Prostate gland (tissue), 2 donors: ENCODE data around the gene NCR3LG1. TPM values are rescaled to one million over a fixed set of nuclear protein-coding genes. Genes with fewer than 3 reads are reported as not detected.

Experiments
- DNase-seq: peaks from one replicate; pipeline ENCODE4 v3.0.0-alpha.2; 2019; ENCODE audit warnings: low spot score
- H3K27ac ChIP-seq, 2 donors: fragments of 200-600 bp; sonication (generic); 2 replicates each; pipeline ENCODE4 v1.5.1; 2017 to 2019
- H3K27me3 ChIP-seq: fragments of 200-600 bp; sonication (generic); replicated peaks from 2 replicates; pipeline ENCODE4 v1.5.1; 2019; ENCODE audit not compliant: insufficient read depth
- H3K36me3 ChIP-seq, 2 donors: fragments of 200-600 bp; sonication (generic); 1 replicate in 1 of 2; 2 replicates in 1 of 2; pipeline versions ENCODE4 v1.5.1 to v1.8.1; 2017 to 2019
- H3K4me1 ChIP-seq: fragments of 200-600 bp; sonication (generic); replicated peaks from 2 replicates; pipeline ENCODE4 v1.5.1; 2019
- H3K4me3 ChIP-seq, 2 donors: fragments of 200-600 bp; sonication (generic); 2 replicates each; pipeline ENCODE4 v1.5.1; 2017 to 2019
- H3K9me3 ChIP-seq: fragments of 200-600 bp; sonication (generic); 2 replicates; pipeline ENCODE4 v1.5.1; 2017
- POLR2A ChIP-seq: fragments of 450-650 bp; IDR thresholded peaks from one replicate; pipeline ENCODE4 v1.6.1; 2016; ENCODE audit warnings: antibody characterized with exemption, mild to moderate bottlenecking
- POLR2AphosphoS5 ChIP-seq: sonication (generic); formaldehyde crosslinking; IDR thresholded peaks from one replicate; pipeline ENCODE4 v1.6.1; 2017; ENCODE audit warnings: antibody characterized with exemption
- WGBS: methylation state at CpG from one replicate; pipeline ENCODE4 v1.1.5; 2018; 5-methylcytosine and 5-hydroxymethylcytosine counted together
- intact Hi-C: fragments of 100-400 bp; cut with DNase I; formaldehyde crosslinking; loops from one replicate; pipeline ENCODE4 v1.14.2; 2022
- total RNA-seq, 2 donors: library from RNA; depleted of rRNA; stranded (reverse); fragments of >200 nt; gene quantifications; one replicate each; pipeline ENCODE4 v1.1.0, GENCODE V29; 2016
- TF ChIP-seq, protein P1 (sequence below), 4 experiments: fragments of 200-600 bp in 2 of 4; fragments of 450-650 bp in 2 of 4; sonication (generic) in 2 of 4; IDR thresholded peaks; 1 replicate in 3 of 4; 2 replicates in 1 of 4; pipeline ENCODE4 v1.5.1; 2016 to 2019; ENCODE audit warnings: antibody characterized with exemption in 4 of 4, mild to moderate bottlenecking in 2 of 4, moderate library complexity in 2 of 4

Gene NCR3LG1
- total RNA-seq, 2 donors from 2014 or later = 0.41 to 5.9 TPM

DNA sequence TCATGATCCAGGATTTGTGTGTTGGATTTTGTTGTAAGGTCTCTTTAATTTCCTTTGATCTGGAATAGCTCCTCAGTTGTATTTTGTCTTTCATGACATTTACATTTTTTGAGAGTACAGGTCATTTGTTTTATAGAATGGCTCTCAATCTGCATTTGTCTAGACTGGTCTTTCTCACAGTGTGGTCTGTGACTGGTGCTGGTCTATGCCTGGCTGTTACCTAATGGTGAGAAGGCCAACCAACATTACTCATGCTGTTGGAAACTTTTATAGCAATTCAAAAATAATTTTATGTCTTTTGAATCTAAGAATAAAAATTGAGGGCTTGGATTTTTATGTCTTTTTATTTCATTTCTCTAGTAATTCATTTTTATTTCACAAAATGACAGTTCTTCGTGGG, 3.9 kb upstream of the NCR3LG1 start:
- TF ChIP-seq, protein P1, sequence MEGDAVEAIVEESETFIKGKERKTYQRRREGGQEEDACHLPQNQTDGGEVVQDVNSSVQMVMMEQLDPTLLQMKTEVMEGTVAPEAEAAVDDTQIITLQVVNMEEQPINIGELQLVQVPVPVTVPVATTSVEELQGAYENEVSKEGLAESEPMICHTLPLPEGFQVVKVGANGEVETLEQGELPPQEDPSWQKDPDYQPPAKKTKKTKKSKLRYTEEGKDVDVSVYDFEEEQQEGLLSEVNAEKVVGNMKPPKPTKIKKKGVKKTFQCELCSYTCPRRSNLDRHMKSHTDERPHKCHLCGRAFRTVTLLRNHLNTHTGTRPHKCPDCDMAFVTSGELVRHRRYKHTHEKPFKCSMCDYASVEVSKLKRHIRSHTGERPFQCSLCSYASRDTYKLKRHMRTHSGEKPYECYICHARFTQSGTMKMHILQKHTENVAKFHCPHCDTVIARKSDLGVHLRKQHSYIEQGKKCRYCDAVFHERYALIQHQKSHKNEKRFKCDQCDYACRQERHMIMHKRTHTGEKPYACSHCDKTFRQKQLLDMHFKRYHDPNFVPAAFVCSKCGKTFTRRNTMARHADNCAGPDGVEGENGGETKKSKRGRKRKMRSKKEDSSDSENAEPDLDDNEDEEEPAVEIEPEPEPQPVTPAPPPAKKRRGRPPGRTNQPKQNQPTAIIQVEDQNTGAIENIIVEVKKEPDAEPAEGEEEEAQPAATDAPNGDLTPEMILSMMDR (IDR thresholded peaks at IDR 0.05) = no peak
- TF ChIP-seq POLR2AphosphoS5 = no peak
- no peak for TF ChIP-seq POLR2A
- no peak overlapping the region for H3K27ac ChIP-seq
- intact Hi-C loops = no loop called here
- H3K27me3 ChIP-seq = no peaks in the 10 kb centered on the region
- DNase-seq = no peak
- H3K9me3 ChIP-seq = no peaks in the 10 kb centered on the region
- 83% methylated on average over 1 of the region's 1 CpG for WGBS
- H3K4me1 ChIP-seq = no peaks in the 10 kb centered on the region
- H3K36me3 ChIP-seq = no peaks in the 10 kb centered on the region
- H3K4me3 ChIP-seq = no peak overlapping the region

DNA sequence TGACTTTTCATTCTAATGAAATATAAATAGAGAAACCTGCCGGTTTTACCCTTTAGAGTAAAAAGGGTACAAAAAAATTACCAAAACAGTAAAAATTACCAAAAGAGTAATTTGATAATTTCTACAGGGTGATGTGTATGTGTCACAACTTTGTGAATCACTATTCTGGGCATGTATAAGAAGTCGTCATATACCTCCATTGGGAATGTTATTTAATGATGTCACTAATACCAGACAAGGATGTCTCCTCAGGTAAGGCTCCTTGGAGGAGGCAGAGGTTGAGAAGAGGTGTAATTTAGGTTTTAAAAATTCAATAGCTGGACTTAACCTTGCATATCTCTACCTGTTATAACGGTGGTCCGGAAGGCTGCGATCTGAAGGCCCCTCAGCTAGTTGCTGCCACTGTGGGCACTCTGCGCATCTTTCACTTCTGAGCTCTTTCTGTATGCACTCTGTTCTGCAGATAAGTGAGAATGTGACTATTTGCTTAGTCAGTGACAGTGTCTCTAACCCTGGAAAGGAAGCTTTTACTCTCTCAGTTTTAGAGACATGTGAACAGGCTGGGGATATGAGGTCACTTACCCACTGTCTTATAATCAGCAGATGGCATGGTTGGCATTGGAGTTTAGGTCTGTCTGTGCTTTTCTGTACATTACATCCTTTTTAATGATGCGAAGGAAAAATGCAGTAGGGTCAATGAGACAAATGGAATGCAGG, 987 bp upstream of the NCR3LG1 start:
- no peaks in the 10 kb centered on the region for H3K27me3 ChIP-seq
- H3K27ac ChIP-seq = no peak overlapping the region
- H3K4me1 ChIP-seq = no peaks in the 10 kb centered on the region
- TF ChIP-seq, protein P1 (IDR thresholded peaks at IDR 0.05) = no peak
- TF ChIP-seq POLR2AphosphoS5 = no peak
- TF ChIP-seq POLR2A = no peak
- WGBS = 97% methylated on average over 7 of the region's 7 CpGs
- no peaks in the 10 kb centered on the region for H3K9me3 ChIP-seq
- no peaks in the 10 kb centered on the region for H3K36me3 ChIP-seq
- no peak for DNase-seq
- intact Hi-C loops = loop anchor here (10.0 kb wide), 1 partner anchor 136 kb away; no protein-coding TSS in a partner anchor
- no peak overlapping the region for H3K4me3 ChIP-seq

DNA sequence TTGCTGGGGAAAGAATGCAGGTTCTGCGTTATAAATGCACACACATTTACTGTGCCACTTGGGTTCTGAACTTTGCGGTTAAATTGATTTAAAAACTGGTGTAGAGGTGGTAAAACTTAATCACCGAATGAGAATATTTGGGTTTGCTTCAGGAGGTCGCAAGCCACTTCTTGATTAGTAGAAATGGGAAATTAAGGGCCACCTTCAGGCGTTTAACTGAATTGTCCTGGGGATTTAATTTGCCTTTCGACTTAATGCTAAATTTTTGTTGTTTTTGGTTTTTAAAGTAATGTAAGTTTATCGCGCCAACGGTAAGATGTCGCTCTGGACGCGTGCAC, 459 bp upstream of the NCR3LG1 start:
- H3K27ac ChIP-seq = peak overlapping the region in 1 of 2 donors; percentile 22
- intact Hi-C loops = loop anchor here (10.0 kb wide), 1 partner anchor 136 kb away; no protein-coding TSS in a partner anchor

DNA sequence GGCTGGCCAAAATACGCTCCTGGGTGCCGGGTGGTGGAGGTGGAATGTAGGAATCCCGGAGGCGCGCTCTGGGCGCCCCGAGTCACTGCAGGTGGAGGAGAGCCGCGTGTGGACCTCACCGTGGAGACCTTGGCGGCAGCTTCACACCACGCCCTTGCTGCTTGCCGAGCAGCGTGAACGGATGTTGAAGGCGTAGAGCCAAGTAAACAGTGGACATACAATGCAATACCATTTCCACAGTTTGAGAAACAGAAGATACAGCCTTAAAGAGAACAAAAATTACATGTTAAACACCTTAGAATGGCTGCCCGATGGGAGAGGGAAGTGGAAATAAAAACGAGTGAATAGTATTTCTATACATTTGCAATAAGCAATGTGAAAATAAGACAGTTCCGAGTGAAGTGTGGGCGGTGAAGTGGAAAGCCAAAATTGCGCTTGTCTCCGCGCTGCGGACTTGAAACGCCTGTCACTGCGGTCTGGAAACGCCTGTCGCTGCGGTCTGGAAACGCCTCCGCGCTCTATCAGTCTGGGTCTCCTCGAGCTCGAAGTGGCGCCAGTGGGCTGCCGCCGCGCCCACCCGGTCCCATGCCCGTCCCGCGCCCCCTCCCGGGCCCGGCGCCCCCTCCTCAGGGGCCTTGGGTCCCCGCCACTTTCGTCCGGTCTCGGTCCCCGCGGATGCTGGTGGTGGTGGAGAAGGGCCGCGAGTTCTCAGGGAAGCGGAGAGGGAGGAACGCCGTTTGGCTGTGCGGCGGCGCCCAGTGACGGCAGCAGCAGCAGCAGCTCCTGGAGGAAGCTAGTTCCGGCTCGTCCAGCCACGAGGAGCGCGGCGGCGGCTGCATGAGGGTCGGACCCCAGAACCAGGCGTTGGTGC, 1.6 kb downstream of the NCR3LG1 start:
- TF ChIP-seq, protein P1 (IDR thresholded peaks at IDR 0.05) = peak in 1 of 4 experiments; percentile 13
- no peak for TF ChIP-seq POLR2A
- peak; percentile 11 for TF ChIP-seq POLR2AphosphoS5
- Histone ChIP-seq H3K4me1 (no peaks in the 10 kb centered on the region), H3K36me3 (no peaks in the 10 kb centered on the region), H3K4me3 (peak overlapping the region; percentile 53 to 56), H3K27ac (peak overlapping the region; percentile 80 to 81), H3K9me3 (no peaks in the 10 kb centered on the region), H3K27me3 (no peaks in the 10 kb centered on the region)
- DNase-seq = peak; percentile 44
- under 1% methylated on average over 65 of the region's 69 CpGs for WGBS
- intact Hi-C loops = loop anchor here (10.0 kb wide), 1 partner anchor 138 kb away; no protein-coding TSS in a partner anchor

More for the DNA sequence above, 459 bp upstream of the NCR3LG1 start:
- Histone ChIP-seq H3K9me3 (no peaks in the 10 kb centered on the region), H3K36me3 (no peaks in the 10 kb centered on the region), H3K27me3 (no peaks in the 10 kb centered on the region), H3K4me1 (no peaks in the 10 kb centered on the region), H3K4me3 (peak overlapping the region; percentile 53 to 56)
- WGBS = 26% methylated on average over 12 of the region's 12 CpGs
- no peak for DNase-seq
- TF ChIP-seq POLR2AphosphoS5 = no peak
- TF ChIP-seq, protein P1 (IDR thresholded peaks at IDR 0.05) = no peak
- no peak for TF ChIP-seq POLR2A
